SK-MEL-5 (cell line): Measurements from ENCODE around the gene PPP1R9A. TPM values are rescaled to one million over a fixed set of nuclear protein-coding genes. Genes with fewer than 3 reads are reported as not detected.
A peak's percentile ranks its signal among the peaks of the same experiment; 100 is the strongest.

Experiments used
- DNase-seq: peaks from one replicate; pipeline ENCODE4 v3.0.0-alpha.2; 2016; ENCODE audit warnings: low read depth, low spot score
- in situ Hi-C: cut with HindIII; loops from 2 replicates; pipeline ENCODE4 v1.10.0; 2016; ENCODE audit warnings: low sequenced_read_pairs, high pct_unique_total_duplicates, low pct_unique_long_range_greater_than_20kb
- total RNA-seq: library from RNA; depleted of rRNA; stranded (reverse); fragments of >200 nt; shearing (Covaris generic); gene quantifications from 2 replicates; pipeline ENCODE4 v1.2.3, GENCODE V29; 2014

Gene PPP1R9A
- total RNA-seq, 1 experiment from 2014 or later, result 3.0 TPM

DNA sequence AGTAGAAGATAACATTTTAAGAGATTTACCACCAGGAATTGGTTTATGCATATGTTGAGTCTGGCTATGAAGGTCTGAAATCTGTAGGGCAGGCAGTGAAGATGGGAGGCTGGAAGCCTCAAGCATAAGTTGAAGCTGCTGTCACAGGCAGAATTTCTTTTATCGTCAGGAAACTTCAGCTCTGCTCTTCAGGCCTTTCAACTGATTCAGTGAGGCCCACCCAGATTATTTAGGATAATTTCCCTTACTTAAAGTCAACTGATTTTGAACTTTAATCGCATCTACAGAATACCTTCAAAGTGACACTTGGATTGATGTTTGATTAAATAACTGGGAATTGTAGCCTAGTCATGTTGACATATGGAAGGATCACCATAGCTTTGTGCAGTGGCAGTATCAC lies 190.5 kb downstream of the PPP1R9A start:
- in situ Hi-C loops, result no loop called here

GRCh38 chr7:95099106-95099505 lies 191.7 kb downstream of the PPP1R9A start:
- in situ Hi-C loops, result no loop called here
- DNase-seq, result no peak

More for the DNA sequence above, 190.5 kb downstream of the PPP1R9A start:
- DNase-seq, result no peak

- DNase-seq, result no peak
Observed at GRCh38 chr7:95101422-95101821, 194.0 kb downstream of the PPP1R9A start.

DNA sequence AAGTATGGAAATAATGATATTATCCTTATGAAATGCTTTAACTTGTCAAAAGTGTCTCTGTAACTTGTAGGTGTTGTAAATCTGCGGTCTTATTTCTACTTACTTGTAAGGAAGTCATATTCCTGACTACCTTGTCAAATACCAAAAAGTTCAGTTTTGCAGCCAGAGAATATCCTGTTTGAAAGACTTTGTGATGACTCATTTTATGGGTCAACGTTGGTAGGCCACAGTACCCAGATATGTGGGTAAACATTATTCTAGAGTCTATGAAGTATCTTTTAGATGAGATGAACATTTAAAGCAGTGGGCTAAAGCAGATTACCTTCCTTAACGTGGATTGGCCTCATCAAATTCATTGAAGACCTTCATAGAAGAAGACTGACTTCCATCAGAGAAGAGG lies 195.3 kb downstream of the PPP1R9A start:
- DNase-seq, result no peak
- in situ Hi-C loops, result no loop called here

More at GRCh38 chr7:95101422-95101821, 194.0 kb downstream of the PPP1R9A start:
- in situ Hi-C loops, result no loop called here

DNA sequence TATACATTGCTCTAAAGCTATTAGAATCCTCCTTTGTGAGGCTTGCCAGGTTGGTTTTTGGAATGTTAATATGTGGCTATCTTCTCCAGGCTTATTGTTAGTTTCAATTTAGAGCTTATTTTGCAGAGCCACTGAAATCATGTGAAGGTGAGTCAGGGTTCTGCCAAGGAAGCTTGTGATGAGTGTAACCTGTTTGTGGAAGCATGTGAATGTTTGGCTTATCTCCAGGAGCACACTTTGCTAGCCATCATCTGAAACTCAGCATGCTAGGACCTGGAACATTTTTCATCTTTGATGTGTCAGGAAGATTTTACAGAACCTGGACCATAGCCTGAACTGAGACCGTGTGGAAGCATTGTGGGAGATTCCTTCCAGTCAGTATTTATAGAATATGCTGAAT lies 197.3 kb downstream of the PPP1R9A start:
- in situ Hi-C loops, result no loop called here
- DNase-seq, result peak; percentile 69

DNA sequence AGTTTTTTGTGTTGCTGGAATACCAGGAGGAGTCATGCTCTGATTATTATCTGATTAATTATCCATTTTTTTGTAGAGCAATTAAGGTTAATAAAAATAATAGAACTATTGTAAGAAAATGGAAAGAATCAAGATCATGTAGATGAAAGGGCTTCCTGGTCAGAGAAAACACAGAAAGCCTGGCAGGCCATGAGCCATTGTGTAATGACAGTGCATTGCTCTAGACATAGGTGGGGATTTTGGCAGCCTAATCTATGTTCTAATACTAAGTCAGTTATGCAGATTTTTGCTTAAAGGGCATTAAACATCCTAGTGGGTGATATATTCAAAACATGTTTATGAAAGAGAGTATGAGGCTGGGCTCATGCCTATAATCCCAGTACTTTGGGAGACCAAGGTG lies 198.2 kb downstream of the PPP1R9A start:
- in situ Hi-C loops, result no loop called here
- no peak for DNase-seq

- in situ Hi-C loops, result no loop called here
- DNase-seq, result no peak
Observed at GRCh38 chr7:95106401-95106800, 199.0 kb downstream of the PPP1R9A start.

DNA sequence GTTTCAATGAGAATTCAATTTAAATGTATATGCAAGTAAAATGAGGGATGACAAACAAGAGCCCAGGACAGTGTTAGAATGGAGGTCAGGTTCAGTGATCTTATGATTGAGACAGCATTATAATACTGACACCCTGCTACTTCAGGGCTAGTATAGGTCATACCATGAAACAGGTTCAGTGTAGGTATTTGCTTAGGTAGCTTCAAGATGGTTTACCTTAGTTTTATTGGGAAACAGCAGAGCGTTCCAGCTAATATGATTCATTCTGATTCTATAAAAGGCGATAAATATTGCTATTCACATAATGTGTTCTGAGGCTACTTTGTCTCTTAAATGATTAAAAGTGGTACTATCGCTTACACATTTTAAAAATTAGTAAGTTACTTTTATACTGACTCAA lies 203.3 kb downstream of the PPP1R9A start:
- in situ Hi-C loops, result no loop called here
- DNase-seq, result no peak

GRCh38 chr7:95113590-95113989 lies 206.2 kb downstream of the PPP1R9A start:
- peak; percentile 26 for DNase-seq
- in situ Hi-C loops, result no loop called here

DNA sequence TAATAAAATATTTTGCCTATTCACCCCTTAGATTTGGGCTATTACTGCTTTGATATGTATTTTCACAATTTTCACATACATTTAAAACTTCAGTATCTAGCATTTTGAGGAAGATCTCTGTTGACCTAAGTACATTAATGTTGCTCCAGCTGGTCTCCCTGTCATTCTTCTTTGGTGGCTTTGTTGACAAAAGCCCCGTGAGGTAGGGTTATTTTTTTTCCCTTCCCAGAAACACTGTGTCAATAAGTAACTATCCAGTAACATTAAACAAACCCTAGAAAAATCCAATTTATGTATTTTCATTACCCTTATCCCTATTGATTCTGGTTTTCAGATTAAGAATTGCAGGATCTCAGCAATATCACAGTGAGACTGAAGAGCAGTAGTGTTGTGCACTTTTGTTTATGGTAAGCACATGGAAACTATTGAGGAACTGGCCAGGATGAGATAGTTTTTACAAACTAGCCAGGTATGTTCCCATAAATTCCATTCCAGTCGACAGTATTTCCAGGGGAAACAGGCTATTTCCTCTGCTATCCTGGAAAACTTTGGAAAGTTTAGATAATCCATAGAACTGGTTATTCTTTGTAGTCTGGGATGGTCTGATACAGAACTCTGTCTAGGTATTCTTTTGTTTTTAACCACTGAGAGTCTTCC lies 218.8 kb downstream of the PPP1R9A start:
- DNase-seq, result no peak
- in situ Hi-C loops, result no loop called here

- no peak for DNase-seq
- in situ Hi-C loops, result no loop called here
Observed at GRCh38 chr7:95132500-95132899, 225.1 kb downstream of the PPP1R9A start.

DNA sequence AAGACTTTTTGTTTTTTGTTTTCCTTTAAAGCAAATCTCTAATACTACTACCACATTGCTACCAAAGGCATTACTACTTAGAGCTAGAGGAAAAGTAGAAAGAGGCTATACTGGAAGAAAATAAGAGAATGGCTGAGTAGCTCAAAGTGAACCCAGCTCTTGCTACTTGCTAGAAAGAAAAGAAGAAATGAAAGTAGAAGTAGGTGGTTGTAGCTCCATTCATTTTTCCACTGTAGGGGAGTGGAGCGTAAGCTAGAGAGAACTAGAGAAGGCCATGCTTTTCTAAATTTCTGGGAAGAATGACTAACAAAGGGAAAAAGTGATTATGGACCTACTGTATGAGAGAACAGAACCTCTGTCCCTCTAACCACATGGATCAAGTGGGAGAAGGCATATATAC lies 232.5 kb downstream of the PPP1R9A start:
- in situ Hi-C loops, result no loop called here
- no peak for DNase-seq

- no peak for DNase-seq
Observed at GRCh38 chr7:95141755-95142154, 234.4 kb downstream of the PPP1R9A start.

DNA sequence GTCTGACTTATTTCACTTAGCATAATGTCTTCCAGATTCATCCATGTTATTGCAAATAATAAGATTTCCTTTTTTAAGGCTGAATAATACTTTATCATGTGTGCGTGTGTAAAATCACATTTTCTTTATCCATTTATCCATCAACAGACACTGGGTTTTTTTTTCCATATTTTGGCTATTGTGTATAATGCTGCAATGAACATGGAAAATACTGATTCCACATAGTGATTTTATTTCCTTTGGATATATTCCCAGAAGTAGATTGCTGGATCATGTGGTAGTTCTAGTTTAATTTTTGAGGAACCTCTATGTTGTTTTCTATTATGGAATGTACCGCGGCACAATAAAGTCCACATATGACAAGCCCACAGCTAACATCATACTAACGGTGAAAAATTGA lies 236.9 kb downstream of the PPP1R9A start:
- no peak for DNase-seq
- in situ Hi-C loops, result no loop called here

More at GRCh38 chr7:95141755-95142154, 234.4 kb downstream of the PPP1R9A start:
- in situ Hi-C loops, result no loop called here

DNA sequence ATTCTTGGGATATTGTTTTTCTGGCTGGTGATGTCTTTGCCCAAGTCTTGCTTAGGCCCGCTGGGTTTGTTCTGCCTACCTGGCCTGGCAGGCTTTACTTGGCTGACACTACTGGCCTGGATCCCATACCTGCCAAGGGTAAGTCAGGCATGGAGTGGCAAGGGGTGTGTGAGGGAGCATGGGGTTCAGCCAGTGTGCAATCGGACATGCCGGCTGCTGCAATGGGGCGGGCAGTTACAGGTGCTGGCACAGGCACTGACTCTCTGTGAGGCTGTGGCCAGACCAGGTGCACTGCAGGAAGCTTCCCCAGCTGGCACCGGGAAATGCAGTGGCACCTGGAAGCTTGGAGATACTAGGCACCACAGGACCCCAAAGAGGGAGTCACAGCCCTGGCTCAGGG lies 248.6 kb downstream of the PPP1R9A start:
- no peak for DNase-seq
- in situ Hi-C loops, result no loop called here

DNA sequence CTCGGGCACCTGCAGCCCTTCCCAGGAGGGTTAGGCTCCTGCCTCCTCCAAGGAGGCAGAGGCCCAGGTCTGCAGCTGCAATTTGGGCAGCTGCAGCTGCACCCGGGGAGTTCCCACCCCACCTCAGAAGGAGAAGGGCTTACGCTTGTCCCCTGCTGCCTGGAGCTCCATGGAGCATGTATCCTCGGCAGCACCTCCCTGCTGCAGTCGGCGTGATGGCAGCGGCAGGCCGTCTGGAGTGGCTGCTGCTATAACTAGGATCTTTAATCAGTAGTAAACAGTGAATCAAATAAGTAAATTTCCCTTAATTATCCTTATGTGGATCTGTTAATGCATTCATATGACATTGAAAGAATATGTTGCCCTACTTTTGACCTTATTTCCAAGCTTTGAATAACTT lies 250.0 kb downstream of the PPP1R9A start:
- no peak for DNase-seq
- in situ Hi-C loops, result no loop called here

- no peak for DNase-seq
- in situ Hi-C loops, result no loop called here
Observed at GRCh38 chr7:95169678-95170077, 262.3 kb downstream of the PPP1R9A start.

GRCh38 chr7:95172420-95172819 lies 265.0 kb downstream of the PPP1R9A start:
- DNase-seq, result no peak
- in situ Hi-C loops, result no loop called here

DNA sequence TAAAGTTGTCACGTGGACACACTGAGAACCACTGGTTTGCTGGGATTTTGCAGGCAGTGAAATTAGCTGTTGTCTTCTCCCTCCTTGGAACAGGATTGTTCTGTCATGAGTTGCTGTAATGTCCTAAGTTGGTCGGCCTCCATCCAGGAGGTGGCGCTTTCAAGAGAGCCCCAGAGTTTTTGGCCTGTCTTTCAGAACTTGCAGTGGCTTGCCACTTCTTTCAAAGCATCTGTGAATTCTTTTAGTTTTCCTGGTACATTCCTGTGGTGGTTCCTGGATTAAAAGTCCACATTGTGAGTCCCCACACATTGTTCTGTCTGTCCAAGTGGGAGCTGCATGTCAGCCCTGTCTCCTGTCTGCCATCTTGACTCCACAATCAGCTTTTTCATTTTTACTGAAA lies 283.1 kb downstream of the PPP1R9A start:
- no peak for DNase-seq
- in situ Hi-C loops, result no loop called here

GRCh38 chr7:95191795-95192194 lies 284.4 kb downstream of the PPP1R9A start:
- in situ Hi-C loops, result no loop called here
- no peak for DNase-seq
